Upper lobe of left lung (tissue), 6 donors: ENCODE data around the gene MCTP1. TPM values are rescaled to one million over a fixed set of nuclear protein-coding genes. Genes with fewer than 3 reads are reported as not detected.

ENCODE experiments used
- ATAC-seq, 2 donors: fragments of 200-7000 bp; cut with Tn5 transposase; one replicate each; pipeline ENCODE4 v1.9.1; 2022; ENCODE audit warnings: mild to moderate bottlenecking in 2 of 2, moderate library complexity in 2 of 2; ENCODE audit not compliant: low FRiP score in 2 of 2
- DNase-seq, 2 donors: peaks; one replicate each; pipeline ENCODE4 v3.0.0-alpha.2; 2019 to 2020
- H3K27ac ChIP-seq, 4 donors: fragments of 200-600 bp; sonication (generic); one replicate each; pipeline ENCODE4 v1.5.1; 2016 to 2019
- H3K27me3 ChIP-seq, 4 donors: fragments of 200-600 bp; sonication (generic); one replicate each; pipeline ENCODE4 v1.5.1; 2017 to 2019
- H3K36me3 ChIP-seq, 4 donors: fragments of 200-600 bp; sonication (generic); one replicate each; pipeline ENCODE4 v1.5.1; 2016 to 2019
- H3K4me1 ChIP-seq, 4 donors: fragments of 200-600 bp; sonication (generic); one replicate each; pipeline ENCODE4 v1.5.1; 2018 to 2019
- H3K4me3 ChIP-seq, 4 donors: fragments of 200-600 bp; sonication (generic); one replicate each; pipeline ENCODE4 v1.5.1; 2017 to 2019; ENCODE audit warnings: mild to moderate bottlenecking in 2 of 4, moderate library complexity in 1 of 4
- H3K9me3 ChIP-seq, 4 donors: fragments of 200-600 bp; sonication (generic); one replicate each; pipeline ENCODE4 v1.5.1; 2018 to 2019
- CTCF ChIP-seq, 6 experiments: fragments of 450-650 bp in 4 of 6; fragments of 200-600 bp in 2 of 6; sonication (generic) in 2 of 6; IDR thresholded peaks; one replicate each; pipeline ENCODE4 v1.5.1; 2016 to 2019; ENCODE audit warnings: antibody characterized with exemption in 6 of 6
- EP300 ChIP-seq, 4 donors: sonication (generic); formaldehyde crosslinking; IDR thresholded peaks; one replicate each; pipeline ENCODE4 v1.5.1; 2017; ENCODE audit warnings: antibody characterized with exemption in 4 of 4, control low read depth in 2 of 4
- POLR2A ChIP-seq, 4 donors: fragments of 450-650 bp; IDR thresholded peaks; one replicate each; pipeline ENCODE4 v1.5.1; 2016 to 2017; ENCODE audit warnings: antibody characterized with exemption in 4 of 4, mild to moderate bottlenecking in 2 of 4
- POLR2AphosphoS5 ChIP-seq, 2 donors: sonication (generic); formaldehyde crosslinking; IDR thresholded peaks; one replicate each; pipeline ENCODE4 v1.5.1; 2017; ENCODE audit warnings: antibody characterized with exemption in 2 of 2
- WGBS, 2 donors: methylation state at CpG; one replicate each; pipeline ENCODE4 v1.1.5; 2017 to 2018; 5-methylcytosine and 5-hydroxymethylcytosine counted together
- total RNA-seq, 6 donors: library from RNA; depleted of rRNA in 4 of 6; stranded (reverse); fragments of >200 nt in 4 of 6; gene quantifications; one replicate each; pipeline versions ENCODE4 v1.1.0 to v1.2.1, GENCODE V29; 2016 to 2021
- donor health status: DM: no; HTN: no; CAD: no; lungs with moderate emphysema.
- donor health status: DM: no; HTN: yes; CAD: no; lungs with severe emphysema.

MCTP1 gene
- total RNA-seq, 6 donors from 2014 or later, result 30.4 to 43.8 (median 38.3) TPM

GRCh38 chr5:94736498-94736897, 548.4 kb downstream of the MCTP1 start:
- no peak for TF ChIP-seq EP300 (IDR thresholded peaks at IDR 0.05)
- TF ChIP-seq POLR2AphosphoS5 (IDR thresholded peaks at IDR 0.05), result no peak
- TF ChIP-seq CTCF (IDR thresholded peaks at IDR 0.05), result no peak
- no peak for ATAC-seq
- 91 to 95% methylated on average over 1 of the region's 1 CpG for WGBS, 2 donors

GRCh38 chr5:94731471-94731870, 553.4 kb downstream of the MCTP1 start:
- no peak overlapping the region for H3K27ac ChIP-seq
- H3K4me3 ChIP-seq, result no peak overlapping the region
- H3K27me3 ChIP-seq, result no peaks in the 10 kb centered on the region
- ATAC-seq (no peak), DNase-seq (no peak)
- TF ChIP-seq POLR2A (IDR thresholded peaks at IDR 0.05), result no peak
- no peak for TF ChIP-seq CTCF (IDR thresholded peaks at IDR 0.05)
- TF ChIP-seq EP300 (IDR thresholded peaks at IDR 0.05), result no peak
- TF ChIP-seq POLR2AphosphoS5 (IDR thresholded peaks at IDR 0.05), result no peak
- no peaks in the 10 kb centered on the region for H3K9me3 ChIP-seq
- peaks cover 0 to 3% (median 0%) of the 10 kb centered on the region in 4 donors for H3K4me1 ChIP-seq
- 20 to 23% methylated on average over 1 of the region's 1 CpG for WGBS, 2 donors
- no peaks in the 10 kb centered on the region for H3K36me3 ChIP-seq

More at GRCh38 chr5:94736498-94736897, 548.4 kb downstream of the MCTP1 start:
- no peaks in the 10 kb centered on the region for H3K4me1 ChIP-seq
- H3K9me3 ChIP-seq, result no peaks in the 10 kb centered on the region
- no peaks in the 10 kb centered on the region for H3K27me3 ChIP-seq
- no peak for DNase-seq
- H3K36me3 ChIP-seq, result no peaks in the 10 kb centered on the region
- H3K27ac ChIP-seq, result no peak overlapping the region
- no peak overlapping the region for H3K4me3 ChIP-seq

- WGBS, 2 donors, result 52 to 71% methylated on average over 1 of the region's 1 CpG
- TF ChIP-seq POLR2AphosphoS5 (IDR thresholded peaks at IDR 0.05) (no peak), EP300 (IDR thresholded peaks at IDR 0.05) (no peak), POLR2A (IDR thresholded peaks at IDR 0.05) (no peak), CTCF (IDR thresholded peaks at IDR 0.05) (no peak)
- no peak for ATAC-seq
These were observed 559.8 kb downstream of the MCTP1 start for GRCh38 chr5:94725142-94725541.

GRCh38 chr5:94715768-94716167, 569.1 kb downstream of the MCTP1 start:
- no peak for TF ChIP-seq CTCF (IDR thresholded peaks at IDR 0.05)
- TF ChIP-seq POLR2A (IDR thresholded peaks at IDR 0.05), result no peak
- TF ChIP-seq POLR2AphosphoS5 (IDR thresholded peaks at IDR 0.05), result no peak
- TF ChIP-seq EP300 (IDR thresholded peaks at IDR 0.05), result no peak
- H3K4me1 ChIP-seq, result no peaks in the 10 kb centered on the region
- H3K36me3 ChIP-seq, result peaks cover 0 to 2% (median 0%) of the 10 kb centered on the region in 4 donors
- WGBS, 2 donors, result 75 to 85% methylated on average over 3 of the region's 3 CpGs
- DNase-seq (no peak), ATAC-seq (no peak)
- no peak overlapping the region for H3K27ac ChIP-seq
- H3K4me3 ChIP-seq, result no peak overlapping the region
- H3K27me3 ChIP-seq, result no peaks in the 10 kb centered on the region
- no peaks in the 10 kb centered on the region for H3K9me3 ChIP-seq

More at GRCh38 chr5:94725142-94725541, 559.8 kb downstream of the MCTP1 start:
- no peaks in the 10 kb centered on the region for H3K27me3 ChIP-seq
- H3K27ac ChIP-seq, result no peak overlapping the region
- no peaks in the 10 kb centered on the region for H3K4me1 ChIP-seq
- H3K36me3 ChIP-seq, result no peaks in the 10 kb centered on the region
- H3K4me3 ChIP-seq, result no peak overlapping the region
- no peak for DNase-seq
- H3K9me3 ChIP-seq, result no peaks in the 10 kb centered on the region

- Histone ChIP-seq H3K27ac (no peak overlapping the region), H3K27me3 (no peaks in the 10 kb centered on the region), H3K36me3 (peaks cover 0 to 26% (median 4%) of the 10 kb centered on the region in 4 donors), H3K4me3 (no peak overlapping the region), H3K4me1 (no peaks in the 10 kb centered on the region), H3K9me3 (no peaks in the 10 kb centered on the region)
- ATAC-seq (no peak), DNase-seq (no peak)
- TF ChIP-seq POLR2AphosphoS5 (IDR thresholded peaks at IDR 0.05) (no peak), CTCF (IDR thresholded peaks at IDR 0.05) (no peak), POLR2A (IDR thresholded peaks at IDR 0.05) (no peak), EP300 (IDR thresholded peaks at IDR 0.05) (no peak)
These were observed 573.1 kb downstream of the MCTP1 start for GRCh38 chr5:94711785-94712184.
